HEK293T (cell line): Measurements from ENCODE around the gene SRCIN1.

ENCODE experiments used
- CTCF ChIA-PET: fragments of 350-600 bp; formaldehyde crosslinking; extraction: SDS; loops from one replicate; lab custom pipeline; 2021; ENCODE audit warnings: antibody characterized with exemption, inconsistent platforms; lab: Yijun Ruan, JAX
- POLR2A ChIA-PET: fragments of 350-600 bp; formaldehyde crosslinking; extraction: SDS; loops from one replicate; lab custom pipeline; 2020; ENCODE audit warnings: antibody characterized with exemption, inconsistent platforms; lab: Yijun Ruan, JAX
- DNase-seq: peaks from one replicate; pipeline ENCODE4 v3.0.0; 2012; ENCODE audit warnings: mixed read lengths; ENCODE audit errors: extremely low spot score
- ARNT ChIP-seq: fragments of 450-650 bp; IDR thresholded peaks from 2 replicates; pipeline ENCODE4 v1.6.1; 2017; ENCODE audit warnings: mild to moderate bottlenecking
- BHLHE40 ChIP-seq: fragments of 450-650 bp; IDR thresholded peaks from 2 replicates; pipeline ENCODE4 v1.6.1; 2016; ENCODE audit warnings: mild to moderate bottlenecking, moderate library complexity, borderline replicate concordance
- CTBP1 ChIP-seq: fragments of 450-650 bp; IDR thresholded peaks from 2 replicates; pipeline ENCODE4 v1.6.1; 2016; ENCODE audit warnings: borderline replicate concordance
- ELF4 ChIP-seq: fragments of 450-650 bp; IDR thresholded peaks from 2 replicates; pipeline ENCODE4 v1.6.1; 2017; ENCODE audit warnings: antibody characterized with exemption
- FOXA1 ChIP-seq: fragments of 450-650 bp; IDR thresholded peaks from 2 replicates; pipeline ENCODE4 v1.6.1; 2016; ENCODE audit warnings: mild to moderate bottlenecking
- FOXK2 ChIP-seq: fragments of 450-650 bp; IDR thresholded peaks from 2 replicates; pipeline ENCODE4 v1.6.1; 2016; ENCODE audit warnings: mild to moderate bottlenecking
- FOXM1 ChIP-seq: fragments of 450-650 bp; IDR thresholded peaks from 2 replicates; pipeline ENCODE4 v1.6.1; 2017; ENCODE audit warnings: mild to moderate bottlenecking, borderline replicate concordance
- HDGF ChIP-seq: fragments of 450-650 bp; IDR thresholded peaks from 2 replicates; pipeline ENCODE4 v1.6.1; 2017; ENCODE audit warnings: antibody characterized with exemption, borderline replicate concordance
- L3MBTL2 ChIP-seq: fragments of 450-650 bp; conservative IDR thresholded peaks from 2 replicates; pipeline ENCODE4 v1.6.1; 2016; ENCODE audit warnings: mild to moderate bottlenecking
- LEF1 ChIP-seq: fragments of 450-650 bp; IDR thresholded peaks from 2 replicates; pipeline ENCODE4 v1.6.1; 2017; ENCODE audit warnings: mild to moderate bottlenecking, borderline replicate concordance
- NFRKB ChIP-seq: fragments of 450-650 bp; IDR thresholded peaks from 2 replicates; pipeline ENCODE4 v1.6.1; 2016; ENCODE audit warnings: mild to moderate bottlenecking, moderate library complexity
- SP1 ChIP-seq: fragments of 450-650 bp; IDR thresholded peaks from 2 replicates; pipeline ENCODE4 v1.6.1; 2017
- SUZ12 ChIP-seq: fragments of 450-650 bp; IDR thresholded peaks from 2 replicates; pipeline ENCODE4 v1.6.1; 2016; ENCODE audit warnings: mild to moderate bottlenecking
- TARDBP ChIP-seq: fragments of 450-650 bp; IDR thresholded peaks from 2 replicates; pipeline ENCODE4 v1.6.1; 2016
- ZNF384 ChIP-seq: fragments of 450-650 bp; IDR thresholded peaks from 2 replicates; pipeline ENCODE4 v1.6.1; 2016
- TF ChIP-seq, protein P1 (sequence below): fragments of 450-650 bp; IDR thresholded peaks from 2 replicates; pipeline ENCODE4 v1.6.1; 2016

The SRCIN1 gene

DNA sequence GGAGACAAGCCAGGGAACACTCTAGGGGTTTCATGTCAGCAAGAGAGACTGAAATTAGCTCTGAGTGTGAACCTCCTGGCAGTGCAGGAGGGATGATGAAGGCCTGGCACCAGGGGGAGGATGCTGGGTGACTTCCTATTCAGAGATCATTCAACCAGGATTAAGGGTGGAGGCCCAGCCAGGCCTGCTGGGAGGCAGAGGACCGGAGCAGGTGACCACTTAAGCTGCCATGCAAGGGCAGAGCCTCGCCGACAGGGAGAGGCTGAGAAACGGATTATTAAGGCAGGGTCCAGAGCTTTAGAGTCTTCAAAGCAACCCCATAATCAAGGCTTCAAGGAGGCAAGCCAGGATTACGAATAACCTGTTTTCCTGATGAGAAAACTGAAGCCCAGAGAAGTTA, 10.6 kb upstream of the SRCIN1 start:
- ChIA-PET CTCF (no interaction called here), POLR2A (interaction anchor here (0.9 to 1.2 kb wide), 2 partner anchors 8 to 11 kb away, joined by 3 to 4 read pairs; partner anchors contain the start of gene SRCIN1)
- no peak for DNase-seq
- TF ChIP-seq FOXM1 (no peak), L3MBTL2 (no peak), ZNF384 (no peak), ARNT (no peak)

DNA sequence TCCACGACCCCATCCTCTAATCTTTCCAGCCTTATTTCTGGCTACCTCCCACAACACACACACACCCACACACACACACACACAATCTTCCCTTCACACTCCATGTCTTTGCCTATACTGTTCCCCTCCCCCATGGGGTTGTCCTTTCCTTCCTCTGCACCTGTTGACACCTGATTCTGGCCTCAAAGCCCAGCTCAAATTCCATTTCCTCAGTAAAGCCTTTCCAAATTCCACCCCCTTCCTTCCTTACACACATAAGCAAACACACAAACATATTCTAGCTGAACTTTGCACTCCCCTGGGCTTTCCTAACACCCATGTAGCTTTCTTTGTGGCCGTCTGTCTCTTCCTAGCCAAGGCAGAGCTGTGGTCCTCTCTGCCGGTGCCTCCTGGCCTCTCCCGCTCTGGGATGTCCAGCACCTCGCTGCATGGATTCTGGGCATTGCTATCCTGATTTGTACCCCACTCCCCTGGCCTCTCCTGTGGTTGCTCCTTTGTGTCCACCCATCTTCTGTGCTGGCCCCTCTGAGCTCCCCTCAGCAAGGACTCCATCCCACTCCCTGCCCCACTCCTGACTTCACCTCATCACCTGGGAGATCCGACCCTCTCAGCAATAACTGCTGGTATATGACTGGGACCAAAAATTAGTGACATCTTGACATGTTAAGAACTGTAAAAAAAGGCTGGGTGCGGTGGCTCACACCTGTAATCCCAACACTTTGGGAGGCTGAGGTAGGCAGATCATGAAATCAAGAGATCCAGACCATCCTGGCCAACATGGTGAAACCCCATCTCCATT, 8.4 kb upstream of the SRCIN1 start:
- POLR2A ChIA-PET = no interaction called here
- CTCF ChIA-PET = interaction anchor here (0.6 to 1.2 kb wide), 4 partner anchors 30 to 76 kb away, joined by 3 to 4 read pairs (median 3); no protein-coding TSS in a partner anchor
- DNase-seq = no peak
- TF ChIP-seq TARDBP = no peak
- TF ChIP-seq SP1 = no peak
- TF ChIP-seq FOXM1 = no peak
- TF ChIP-seq LEF1 = no peak
- TF ChIP-seq CTBP1 = no peak
- no peak for TF ChIP-seq FOXA1
- no peak for TF ChIP-seq BHLHE40
- TF ChIP-seq ELF4 = no peak
- no peak for TF ChIP-seq ZNF384
- no peak for TF ChIP-seq ARNT
- TF ChIP-seq, protein P1, sequence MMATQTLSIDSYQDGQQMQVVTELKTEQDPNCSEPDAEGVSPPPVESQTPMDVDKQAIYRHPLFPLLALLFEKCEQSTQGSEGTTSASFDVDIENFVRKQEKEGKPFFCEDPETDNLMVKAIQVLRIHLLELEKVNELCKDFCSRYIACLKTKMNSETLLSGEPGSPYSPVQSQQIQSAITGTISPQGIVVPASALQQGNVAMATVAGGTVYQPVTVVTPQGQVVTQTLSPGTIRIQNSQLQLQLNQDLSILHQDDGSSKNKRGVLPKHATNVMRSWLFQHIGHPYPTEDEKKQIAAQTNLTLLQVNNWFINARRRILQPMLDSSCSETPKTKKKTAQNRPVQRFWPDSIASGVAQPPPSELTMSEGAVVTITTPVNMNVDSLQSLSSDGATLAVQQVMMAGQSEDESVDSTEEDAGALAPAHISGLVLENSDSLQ = no peak
- TF ChIP-seq NFRKB = no peak
- TF ChIP-seq L3MBTL2 = no peak
- TF ChIP-seq HDGF = no peak
- no peak for TF ChIP-seq FOXK2
- no peak for TF ChIP-seq SUZ12

GRCh38 chr17:38613525-38613980, 7.8 kb upstream of the SRCIN1 start:
- POLR2A ChIA-PET = no interaction called here
- no peak for DNase-seq
- TF ChIP-seq ZNF384 = no peak
- no peak for TF ChIP-seq BHLHE40
- TF ChIP-seq LEF1 = no peak
- TF ChIP-seq HDGF = no peak
- TF ChIP-seq FOXK2 = no peak
- no peak for TF ChIP-seq FOXA1
- TF ChIP-seq ELF4 = no peak
- no peak for TF ChIP-seq TARDBP
- no peak for TF ChIP-seq CTBP1
- no peak for TF ChIP-seq FOXM1
- no peak for TF ChIP-seq SUZ12
- TF ChIP-seq, protein P1 = no peak
- no peak for TF ChIP-seq L3MBTL2
- TF ChIP-seq NFRKB = no peak
- TF ChIP-seq SP1 = no peak
- no peak for TF ChIP-seq ARNT

GRCh38 chr17:38611872-38612376, 6.2 kb upstream of the SRCIN1 start:
- TF ChIP-seq SUZ12 (no peak), BHLHE40 (no peak), ARNT (no peak), ELF4 (no peak), FOXK2 (no peak), FOXA1 (no peak), HDGF (no peak), CTBP1 (no peak), FOXM1 (no peak), TARDBP (no peak), LEF1 (no peak)
- TF ChIP-seq, protein P1 = no peak
- ChIA-PET POLR2A (no interaction called here), CTCF (no interaction called here)
- no peak for DNase-seq

More at GRCh38 chr17:38613525-38613980, 7.8 kb upstream of the SRCIN1 start:
- CTCF ChIA-PET = interaction anchor here (0.6 to 1.2 kb wide), 3 partner anchors 50 to 75 kb away, joined by 3 to 4 read pairs (median 3); no protein-coding TSS in a partner anchor

DNA sequence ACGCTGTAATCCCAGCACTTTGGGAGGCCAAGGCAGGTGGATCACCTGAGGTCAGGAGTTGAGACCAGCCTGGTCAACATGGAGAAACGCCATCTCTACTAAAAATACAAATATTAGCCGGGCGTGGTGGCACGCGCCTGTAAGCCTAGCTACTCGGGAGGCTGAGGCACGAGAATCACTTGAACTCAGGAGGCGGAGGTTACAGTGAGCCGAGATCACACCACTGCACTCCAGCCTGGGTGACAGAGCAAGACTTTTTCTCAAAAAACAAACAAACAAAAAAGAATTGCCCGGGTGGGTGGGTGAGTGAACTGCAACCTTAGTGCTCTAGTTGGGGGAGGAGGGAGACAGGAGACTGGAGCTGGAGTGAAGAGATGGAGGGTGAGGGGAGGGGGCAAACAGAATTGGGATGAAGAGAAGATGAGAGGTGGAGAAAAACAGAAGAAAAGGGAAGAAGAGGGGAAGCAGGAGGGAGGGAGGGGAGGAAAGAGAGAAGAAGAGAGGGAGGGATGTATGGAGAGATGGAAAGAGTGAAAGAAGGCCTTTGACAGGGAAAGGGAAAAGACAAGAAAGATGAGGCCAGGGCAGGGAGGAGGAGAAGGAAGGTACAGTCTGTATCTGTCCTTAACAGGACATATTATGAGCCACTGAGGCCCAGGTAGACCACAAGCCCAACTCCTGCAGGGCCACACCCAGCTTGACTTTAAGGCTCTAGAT, 5.5 kb upstream of the SRCIN1 start:
- ChIA-PET CTCF (no interaction called here), POLR2A (no interaction called here)
- no peak for TF ChIP-seq ELF4
- DNase-seq = no peak
